RWPE2 (cell line): ENCODE data around the gene PLEKHH1.

Experiments used
- ATAC-seq: fragments of 200-7000 bp; cut with Tn5 transposase; 3 replicates; pipeline ENCODE4 v1.9.1; 2021; ENCODE audit warnings: low read depth
- DNase-seq: peaks from one replicate; pipeline ENCODE4 v3.0.0-alpha.2; 2020; ENCODE audit warnings: low spot score
- H3K27ac ChIP-seq: fragments of 450-650 bp; 2 replicates; pipeline ENCODE4 v1.5.1; 2017; ENCODE audit warnings: mild to moderate bottlenecking; ENCODE audit not compliant: poor library complexity, severe bottlenecking
- H3K27me3 ChIP-seq: fragments of 250-450 bp; sonication (Bioruptor Pico); 2 replicates; pipeline ENCODE4 v1.5.1; 2021; ENCODE audit warnings: mild to moderate bottlenecking, moderate library complexity; ENCODE audit not compliant: insufficient read depth, poor library complexity, severe bottlenecking
- H3K36me3 ChIP-seq: fragments of 250-450 bp; sonication (Bioruptor Pico); 2 replicates; pipeline ENCODE4 v1.5.1; 2020; ENCODE audit warnings: low read depth, mild to moderate bottlenecking, moderate library complexity
- H3K4me1 ChIP-seq: fragments of 250-450 bp; sonication (Bioruptor Pico); 2 replicates; pipeline ENCODE4 v1.5.1; 2021; ENCODE audit warnings: mild to moderate bottlenecking, moderate library complexity; ENCODE audit not compliant: insufficient read depth, poor library complexity, severe bottlenecking
- H3K4me3 ChIP-seq: fragments of 250-450 bp; sonication (Bioruptor Pico); 2 replicates; pipeline ENCODE4 v1.5.1; 2021; ENCODE audit warnings: mild to moderate bottlenecking, moderate library complexity; ENCODE audit not compliant: severe bottlenecking
- H3K9me3 ChIP-seq: fragments of 250-450 bp; sonication (Bioruptor Pico); 2 replicates; pipeline ENCODE4 v1.5.1; 2021; ENCODE audit warnings: mild to moderate bottlenecking, moderate library complexity; ENCODE audit not compliant: severe bottlenecking
- CTCF ChIP-seq: fragments of 450-650 bp; IDR thresholded peaks from one replicate; pipeline ENCODE4 v1.5.1; 2017; ENCODE audit warnings: mild to moderate bottlenecking, moderate library complexity; ENCODE audit not compliant: poor library complexity, severe bottlenecking

PLEKHH1 gene

GRCh38 chr14:67532606-67532997 lies 488 bp upstream of the PLEKHH1 start:
- Histone ChIP-seq H3K27me3 (no peaks in the 10 kb centered on the region), H3K4me1 (no peaks in the 10 kb centered on the region), H3K36me3 (no peaks in the 10 kb centered on the region), H3K4me3 (peak overlapping the region; percentile 89), H3K27ac (peak overlapping the region; percentile 8), H3K9me3 (no peaks in the 10 kb centered on the region)
- ATAC-seq (no peak), DNase-seq (no peak)
- no peak for TF ChIP-seq CTCF

DNA sequence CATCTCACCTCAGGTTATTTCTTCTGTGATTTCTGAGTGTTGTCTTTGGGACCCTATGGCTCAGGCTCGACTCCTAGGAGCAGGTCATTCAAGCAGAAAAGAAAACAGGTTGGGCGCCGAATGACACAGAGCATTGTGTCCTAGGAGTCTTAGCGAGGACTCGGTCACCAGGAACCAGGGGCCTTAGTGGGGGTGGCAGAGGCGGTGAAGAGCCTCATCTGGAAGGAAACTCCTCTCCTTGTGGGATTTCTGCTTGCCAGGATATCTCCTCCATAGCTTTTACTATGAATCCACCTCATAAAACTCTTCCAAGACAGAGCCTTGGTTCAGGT lies 630 bp downstream of the PLEKHH1 start:
- TF ChIP-seq CTCF, result no peak
- Histone ChIP-seq H3K27ac (peak overlapping the region; percentile 8), H3K27me3 (no peaks in the 10 kb centered on the region), H3K9me3 (no peaks in the 10 kb centered on the region), H3K36me3 (no peaks in the 10 kb centered on the region), H3K4me3 (peak overlapping the region; percentile 89), H3K4me1 (no peaks in the 10 kb centered on the region)
- ATAC-seq (peak; percentile 15; the same call in 2 of the 3 replicates), DNase-seq (no peak)

GRCh38 chr14:67536087-67536486 lies 3.0 kb downstream of the PLEKHH1 start:
- ATAC-seq, result no peak
- Histone ChIP-seq H3K4me3 (no peak overlapping the region), H3K27me3 (no peaks in the 10 kb centered on the region), H3K9me3 (no peaks in the 10 kb centered on the region), H3K36me3 (no peaks in the 10 kb centered on the region), H3K27ac (no peak overlapping the region), H3K4me1 (no peaks in the 10 kb centered on the region)
- DNase-seq, result no peak
- no peak for TF ChIP-seq CTCF

DNA sequence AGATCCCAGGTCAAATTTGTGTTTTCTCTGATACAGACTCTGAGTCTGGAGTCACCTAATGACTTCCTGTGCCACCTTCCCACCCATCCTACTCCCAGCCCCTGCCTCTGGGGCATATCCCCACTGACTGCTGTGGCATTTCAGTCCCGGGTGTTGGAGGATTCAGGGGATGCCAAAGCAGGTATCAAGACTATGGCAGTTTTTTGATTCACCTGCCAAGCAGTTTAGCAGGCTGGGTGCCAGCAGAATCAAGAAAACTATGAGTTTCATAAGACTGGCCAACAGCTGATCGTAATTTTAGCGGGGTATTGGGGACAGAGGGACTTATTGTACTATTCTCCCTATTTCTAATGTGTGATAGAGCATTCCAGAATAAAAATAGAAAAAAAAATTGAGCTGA lies 4.6 kb downstream of the PLEKHH1 start:
- Histone ChIP-seq H3K27ac (no peak overlapping the region), H3K36me3 (no peaks in the 10 kb centered on the region), H3K9me3 (no peaks in the 10 kb centered on the region), H3K4me1 (no peaks in the 10 kb centered on the region), H3K4me3 (no peak overlapping the region), H3K27me3 (no peaks in the 10 kb centered on the region)
- DNase-seq (no peak), ATAC-seq (no peak)
- TF ChIP-seq CTCF, result no peak

DNA sequence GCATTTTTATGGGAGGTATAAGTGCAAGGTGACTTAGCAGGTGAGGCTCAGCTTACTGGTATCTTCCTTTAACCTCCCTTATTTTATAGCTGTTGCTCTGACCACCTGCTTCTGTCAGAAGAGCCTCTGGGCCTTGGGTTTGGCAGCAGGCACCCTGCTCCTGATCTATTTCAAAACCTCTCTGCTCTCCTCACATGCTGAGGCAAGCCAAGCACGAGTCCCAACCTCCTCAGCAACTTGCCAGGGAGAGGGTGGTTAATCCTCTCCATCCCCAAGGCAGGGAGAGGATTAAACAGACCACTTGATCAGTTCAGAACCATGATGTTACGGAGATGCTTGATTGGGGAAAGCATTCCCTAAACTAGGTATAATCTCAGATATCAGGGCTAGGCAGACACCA lies 5.4 kb downstream of the PLEKHH1 start:
- H3K36me3 ChIP-seq, result no peaks in the 10 kb centered on the region
- ATAC-seq (peak; percentile 17; the same call in 1 of the 3 replicates), DNase-seq (no peak)
- no peak overlapping the region for H3K27ac ChIP-seq
- H3K4me1 ChIP-seq, result no peaks in the 10 kb centered on the region
- H3K9me3 ChIP-seq, result no peaks in the 10 kb centered on the region
- H3K4me3 ChIP-seq, result no peak overlapping the region
- no peak for TF ChIP-seq CTCF
- H3K27me3 ChIP-seq, result no peaks in the 10 kb centered on the region
